Ectodermal cell (in vitro differentiated cells): Measurements from ENCODE around the gene ANKRD61. TPM values are rescaled to one million over a fixed set of nuclear protein-coding genes. Genes with fewer than 3 reads are reported as not detected.
"Not testable (repeated sequence)": the region's sequence is repeated elsewhere in the genome, so short reads cannot be mapped to it uniquely, and the experiment has no call there.

Experiments
- H3K27ac ChIP-seq: 2 replicates; pipeline ENCODE4 v1.7.0; 2013; ENCODE audit warnings: mild to moderate bottlenecking, low read depth, low read length; ENCODE audit not compliant: insufficient read depth, poor library complexity, severe bottlenecking
- H3K27me3 ChIP-seq: 2 replicates; pipeline ENCODE4 v1.7.0; 2013; ENCODE audit warnings: mild to moderate bottlenecking, low read length; ENCODE audit not compliant: insufficient read depth, control insufficient read depth, poor library complexity, severe bottlenecking
- H3K36me3 ChIP-seq: one replicate; pipeline ENCODE4 v1.7.0; 2013; ENCODE audit warnings: low read length; ENCODE audit not compliant: control insufficient read depth, insufficient read depth
- H3K4me1 ChIP-seq: one replicate; pipeline ENCODE4 v1.7.0; 2013; ENCODE audit warnings: low read length; ENCODE audit not compliant: control insufficient read depth, insufficient read depth
- H3K4me3 ChIP-seq: 2 replicates; pipeline ENCODE4 v1.7.0; 2013; ENCODE audit warnings: low read depth, low read length, control low read depth; ENCODE audit not compliant: insufficient read depth
- H3K9me3 ChIP-seq: 2 replicates; pipeline ENCODE4 v1.7.0; 2013; ENCODE audit warnings: mild to moderate bottlenecking, low read length, moderate library complexity; ENCODE audit not compliant: control insufficient read depth
- WGBS, 2 experiments: methylation state at CpG; one replicate each; pipeline ENCODE4 v1.1.7; 2013; ENCODE audit warnings: missing lambda C conversion rate in 2 of 2; 5-methylcytosine and 5-hydroxymethylcytosine counted together
- polyA plus RNA-seq, 4 experiments: library from polyadenylated mRNA; stranded (reverse); fragments of 50-300 nt; gene quantifications; one replicate each; pipeline ENCODE4 v1.2.3, GENCODE V29; 2013

The ANKRD61 gene
- polyA plus RNA-seq (2013, experiment 1 of 4): 0.33 TPM
- polyA plus RNA-seq (2013, experiment 2 of 4): 0.41 TPM
- polyA plus RNA-seq (2013, experiment 3 of 4): 0.75 TPM
- polyA plus RNA-seq (2013, experiment 4 of 4): 0.28 TPM

- 94 to 95% methylated on average over 2 of the region's 2 CpGs for WGBS, 2 experiments
- Histone ChIP-seq H3K4me1 (no peaks in the 10 kb centered on the region), H3K27ac (no peak within 1 kb of the TSS), H3K36me3 (peaks cover 30% of the 10 kb centered on the region), H3K27me3 (no peaks in the 10 kb centered on the region), H3K9me3 (no peaks in the 10 kb centered on the region), H3K4me3 (no peak within 1 kb of the TSS)
Measured at GRCh38 chr7:6030988-6031387, at the start of gene ANKRD61. ANKRD61 (plus strand) TSS chr7:6031376; CDS start chr7:6031376, 0 bp downstream.

GRCh38 chr7:5987061-5987460 is 44.1 kb upstream of the ANKRD61 start:
- H3K27ac ChIP-seq, H3K27me3 ChIP-seq, H3K9me3 ChIP-seq, H3K4me1 ChIP-seq, H3K4me3 ChIP-seq: not testable (repeated sequence)
- peaks cover 11% of the 10 kb centered on the region for H3K36me3 ChIP-seq
- WGBS, 2 experiments: 94 to 96% methylated on average over 15 of the region's 15 CpGs

GRCh38 chr7:5997210-5997808 is 33.9 kb upstream of the ANKRD61 start:
- no peaks in the 10 kb centered on the region for H3K27me3 ChIP-seq
- H3K9me3 ChIP-seq: no peaks in the 10 kb centered on the region
- H3K27ac ChIP-seq: no peak overlapping the region
- peaks cover 11% of the 10 kb centered on the region for H3K36me3 ChIP-seq
- no peaks in the 10 kb centered on the region for H3K4me1 ChIP-seq
- 77 to 81% methylated on average over 10 of the region's 10 CpGs for WGBS, 2 experiments
- H3K4me3 ChIP-seq: no peak overlapping the region

- Histone ChIP-seq H3K4me1 (no peaks in the 10 kb centered on the region), H3K4me3 (no peak overlapping the region), H3K27me3 (no peaks in the 10 kb centered on the region), H3K27ac (no peak overlapping the region), H3K36me3 (peaks cover under 1% of the 10 kb centered on the region), H3K9me3 (no peaks in the 10 kb centered on the region)
- 96 to 99% methylated on average over 4 of the region's 4 CpGs for WGBS, 2 experiments
Measured at GRCh38 chr7:6007386-6007785, 23.8 kb upstream of the ANKRD61 start.

GRCh38 chr7:6007835-6008590 is 23.2 kb upstream of the ANKRD61 start:
- H3K27ac ChIP-seq: not testable (repeated sequence)

DNA sequence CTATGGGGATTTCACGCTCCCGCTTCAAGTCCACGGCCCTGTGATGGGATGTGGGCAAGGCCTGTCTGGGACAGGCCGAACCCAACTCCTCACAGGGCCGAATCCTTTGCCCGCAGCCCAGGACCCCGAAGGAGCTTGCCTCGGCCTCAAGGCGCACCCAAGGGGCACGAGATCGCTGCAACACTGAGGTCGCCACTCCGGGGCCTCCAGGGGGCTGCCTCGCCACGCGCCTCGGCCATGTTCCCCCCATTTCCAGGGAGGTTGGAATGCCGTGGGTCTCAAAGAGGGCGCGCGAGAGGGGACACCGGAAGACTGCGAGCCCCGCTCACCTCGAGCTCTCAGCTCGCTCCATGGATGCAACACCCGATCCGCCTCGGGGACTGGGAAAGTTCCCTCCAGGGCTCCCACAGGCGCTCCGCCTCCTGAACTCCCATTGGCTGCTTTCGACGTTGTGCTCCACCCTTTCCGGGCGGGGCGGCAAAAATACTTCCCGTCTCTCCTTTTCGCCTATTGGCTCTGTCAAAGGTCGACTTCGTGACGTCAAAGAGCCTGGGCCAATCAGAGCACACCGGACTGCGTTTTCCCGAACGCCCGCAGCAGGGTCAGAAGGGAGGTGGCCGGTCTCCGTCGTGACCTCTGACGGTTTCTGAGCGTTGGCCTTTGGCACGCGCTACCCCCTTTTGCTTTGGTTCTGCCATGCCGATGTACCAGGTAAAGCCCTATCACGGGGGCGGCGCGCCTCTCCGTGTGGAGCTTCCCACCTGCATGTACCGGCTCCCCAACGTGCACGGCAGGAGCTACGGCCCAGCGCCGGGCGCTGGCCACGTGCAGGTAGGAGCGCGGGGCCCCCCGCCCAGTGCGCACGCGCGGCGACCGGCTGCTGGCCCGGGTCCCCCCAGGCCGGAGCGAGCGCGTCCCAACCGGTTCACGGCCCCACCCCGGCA is 22.2 kb upstream of the ANKRD61 start, which contains the start of the genes AIMP2 and PMS2:
TSS of gene AIMP2 (plus strand) at position 605 of the 944 bp plus-strand sequence. CDS start at position 697, 92 bp downstream.
TSS of gene PMS2 (minus strand) at position 382 of the 944 bp plus-strand sequence. CDS start at position 352, 30 bp downstream.
- WGBS, 2 experiments: 0% methylated on average over 84 of the region's 84 CpGs
- H3K27ac ChIP-seq: peak within 1 kb of the TSS; percentile 98
- H3K27me3 ChIP-seq: no peaks in the 10 kb centered on the region
- no peaks in the 10 kb centered on the region for H3K4me1 ChIP-seq
- no peaks in the 10 kb centered on the region for H3K9me3 ChIP-seq
- peak within 1 kb of the TSS; percentile 70 for H3K4me3 ChIP-seq
- peaks cover 5% of the 10 kb centered on the region for H3K36me3 ChIP-seq

More at GRCh38 chr7:6007835-6008590, 23.2 kb upstream of the ANKRD61 start:
- peak overlapping the region; percentile 70 for H3K4me3 ChIP-seq
- H3K27me3 ChIP-seq, H3K4me1 ChIP-seq, H3K36me3 ChIP-seq, H3K9me3 ChIP-seq: not testable (repeated sequence)
- WGBS, 2 experiments: 65 to 66% methylated on average over 21 to 24 of the region's 27 CpGs

GRCh38 chr7:6010370-6010769 is 20.8 kb upstream of the ANKRD61 start:
- H3K4me1 ChIP-seq, H3K27ac ChIP-seq, H3K27me3 ChIP-seq, H3K36me3 ChIP-seq, H3K9me3 ChIP-seq: not testable (repeated sequence)
- WGBS, 2 experiments: 87 to 97% methylated on average over 8 of the region's 8 CpGs
- H3K4me3 ChIP-seq: peak overlapping the region; percentile 70

GRCh38 chr7:6011541-6011940 is 19.6 kb upstream of the ANKRD61 start:
- Histone ChIP-seq H3K4me3 (no peak overlapping the region), H3K4me1 (no peaks in the 10 kb centered on the region), H3K27me3 (no peaks in the 10 kb centered on the region), H3K36me3 (peaks cover 16% of the 10 kb centered on the region), H3K9me3 (no peaks in the 10 kb centered on the region), H3K27ac (no peak overlapping the region)
- 96% methylated on average over 2 of the region's 2 CpGs for WGBS, 2 experiments

- Histone ChIP-seq H3K4me1 (no peaks in the 10 kb centered on the region), H3K27ac (no peak overlapping the region), H3K9me3 (no peaks in the 10 kb centered on the region), H3K27me3 (no peaks in the 10 kb centered on the region), H3K4me3 (no peak overlapping the region), H3K36me3 (peaks cover 23% of the 10 kb centered on the region)
- 92 to 94% methylated on average over 14 of the region's 14 CpGs for WGBS, 2 experiments
Measured at GRCh38 chr7:6012355-6013104, 18.6 kb upstream of the ANKRD61 start.
